Motor neuron (in vitro differentiated cells): ENCODE data around the gene GRM6. TPM values are rescaled to one million over a fixed set of nuclear protein-coding genes. Genes with fewer than 3 reads are reported as not detected.

Experiments
- ATAC-seq, 8 experiments: fragments of 200-7000 bp; cut with Tn5 transposase; replicated peaks in 6 of 8; 2 replicates each; pipeline ENCODE4 v1.8.0; 2021; ENCODE audit warnings: mild to moderate bottlenecking in 8 of 8, moderate library complexity in 8 of 8
- H3K27ac ChIP-seq, 2 donors: fragments of 250-450 bp; sonication (Bioruptor Pico); 2 replicates each; pipeline ENCODE4 v1.9.0; 2021; ENCODE audit warnings: antibody characterized with exemption in 2 of 2, mild to moderate bottlenecking in 2 of 2, moderate library complexity in 1 of 2
- H3K4me1 ChIP-seq, 2 donors: fragments of 250-450 bp; sonication (Bioruptor Pico); replicated peaks in 1 of 2; 2 replicates each; pipeline ENCODE4 v1.6.1; 2021; ENCODE audit warnings: antibody characterized with exemption in 2 of 2, mild to moderate bottlenecking in 2 of 2, moderate library complexity in 1 of 2
- H3K4me3 ChIP-seq, 5 donors: fragments of 250-450 bp; sonication (Bioruptor Pico); 2 replicates each; pipeline ENCODE4 v1.9.0; 2021; ENCODE audit warnings: antibody characterized with exemption in 5 of 5, mild to moderate bottlenecking in 5 of 5, moderate library complexity in 4 of 5
- WGBS, 10 experiments: fragments of 450-650 bp; shearing (Covaris generic); methylation state at CpG; one replicate each; pipeline ENCODE4 v1.0.0; 2022; 5-methylcytosine and 5-hydroxymethylcytosine counted together
- in situ Hi-C, 9 experiments: fragments of 400-800 bp; cut with MboI; loops; one replicate each; pipeline ENCODE4 v1.15.0; 2021; ENCODE audit warnings: low sequenced_read_pairs in 9 of 9, low pct_unique_long_range_greater_than_20kb in 2 of 9; ENCODE audit not compliant: unreplicated experiment in 9 of 9
- total RNA-seq, 8 experiments: library from RNA; unstranded; fragments of 300-600 nt; gene quantifications; 2 replicates each; pipeline versions ENCODE4 v1.2.3 to v1.2.4, GENCODE V29; 2022

The GRM6 gene
- 1 to 10 TPM in 1 of 8 experiments, under 1 TPM in 6, not detected in 1; 0.11 to 1.2 (median 0.66) TPM for total RNA-seq

DNA sequence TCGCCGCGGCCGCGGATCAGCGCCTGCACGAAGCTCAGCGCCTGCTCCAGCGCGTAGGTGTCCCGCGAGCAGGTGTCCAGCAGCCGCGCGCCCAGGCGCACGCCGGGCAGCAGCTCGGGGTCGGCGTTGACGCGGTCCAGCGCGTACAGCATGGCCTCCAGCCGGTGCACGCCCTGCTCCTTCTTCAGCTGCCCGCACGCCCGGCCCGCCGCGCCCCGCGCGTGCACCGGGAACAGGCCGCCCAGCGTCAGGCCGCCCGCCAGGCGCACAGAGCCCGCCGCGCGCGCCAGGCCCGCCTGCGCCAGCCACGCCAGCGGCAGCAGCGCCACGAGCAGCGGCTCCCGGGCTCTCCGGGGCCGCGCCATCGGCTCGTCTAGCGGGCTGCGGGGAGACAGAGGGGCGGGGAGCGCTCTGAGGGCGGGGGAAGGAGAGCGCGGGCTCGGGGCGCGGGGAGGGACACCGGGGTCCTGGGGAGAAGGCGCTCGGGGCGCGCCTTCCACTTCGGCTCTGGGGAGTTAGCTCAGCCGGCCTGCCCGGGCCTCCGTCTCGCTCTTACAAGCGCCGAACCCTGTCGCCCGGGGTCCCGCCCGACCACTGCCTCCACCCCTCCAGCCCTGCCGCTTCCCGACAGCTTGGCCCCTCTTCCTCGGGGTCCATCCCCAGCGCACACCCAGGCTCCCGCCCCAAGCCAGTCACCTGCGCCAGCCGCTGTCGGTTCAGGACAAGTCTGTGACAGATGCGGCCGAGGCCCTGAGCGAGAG is at the start of gene GRM6:
Gene GRM6 (minus strand): TSS at position 741 of the 761 bp plus-strand sequence. CDS start 376 bp downstream, at position 365.
- in situ Hi-C loops, result no loop called here
- ATAC-seq, result peak in 2 of 8 experiments; percentile 32 to 36
- Histone ChIP-seq H3K4me3 (peak within 1 kb of the TSS in 4 of 5 donors; percentile 8 to 24 (median 16)), H3K27ac (no peak within 1 kb of the TSS), H3K4me1 (no peaks in the 10 kb centered on the region)
- 0 to 33% (median 7%) methylated on average over 2 to 6 of the region's 97 CpGs; no CpG with 5 or more reads in 7 of the 10 experiments for WGBS, 10 experiments

DNA sequence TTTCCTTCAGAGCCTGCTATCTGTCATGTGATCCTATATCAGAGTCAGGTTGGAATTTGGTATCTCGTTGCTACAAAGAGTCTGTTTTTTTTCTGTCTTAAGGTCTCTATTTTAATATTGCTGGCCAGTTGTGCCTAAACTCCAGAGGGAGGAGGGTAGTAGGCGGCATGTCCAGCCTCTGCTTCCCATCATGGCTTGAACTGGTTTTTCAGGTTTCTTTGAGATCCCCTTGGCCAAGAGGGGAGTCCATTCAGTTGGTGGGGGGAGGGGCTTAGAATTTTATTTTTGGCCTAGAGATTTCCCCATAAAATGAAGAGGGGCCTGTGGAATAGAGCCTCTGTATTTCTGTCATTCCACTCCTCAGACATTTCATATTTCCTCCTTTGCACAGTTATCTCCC is 49.6 kb upstream of the GRM6 start:
- no peak for ATAC-seq
- H3K4me1 ChIP-seq, result no peaks in the 10 kb centered on the region
- no peak overlapping the region for H3K4me3 ChIP-seq
- 40 to 100% (median 70%) methylated on average over 1 to 2 of the region's 2 CpGs; no CpG with 5 or more reads in 1 of the 10 experiments for WGBS, 10 experiments
- in situ Hi-C loops, result no loop called here
- H3K27ac ChIP-seq, result no peak overlapping the region

DNA sequence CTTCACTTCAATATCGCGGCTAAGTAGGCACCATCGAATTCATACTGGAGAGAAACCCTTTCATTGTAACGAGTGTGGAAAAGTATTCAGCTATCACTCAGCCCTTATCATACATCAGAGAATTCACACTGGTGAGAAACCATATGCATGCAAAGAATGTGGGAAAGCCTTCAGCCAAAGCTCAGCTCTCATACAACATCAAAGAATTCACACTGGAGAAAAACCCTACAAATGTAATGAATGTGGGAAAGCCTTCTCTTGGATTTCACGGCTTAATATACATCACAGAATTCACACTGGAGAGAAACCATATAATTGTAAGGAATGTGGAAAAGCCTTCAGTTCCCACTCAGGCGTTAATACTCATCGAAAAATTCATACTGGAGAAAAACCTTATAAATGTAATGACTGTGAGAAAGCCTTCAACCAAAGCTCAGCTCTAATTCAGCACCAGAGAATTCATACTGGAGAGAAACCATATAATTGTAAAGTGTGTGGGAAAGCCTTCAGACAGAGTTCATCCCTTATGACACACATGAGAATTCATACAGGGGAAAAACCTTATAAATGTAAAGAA is 38.0 kb upstream of the GRM6 start:
- no peak for ATAC-seq
- no peak overlapping the region for H3K27ac ChIP-seq
- no peaks in the 10 kb centered on the region for H3K4me1 ChIP-seq
- in situ Hi-C loops, result no loop called here
- WGBS, 10 experiments, result 60 to 97% (median 87%) methylated on average over 1 to 7 of the region's 7 CpGs; no CpG with 5 or more reads in 1 of the 10 experiments
- H3K4me3 ChIP-seq, result no peak overlapping the region

DNA sequence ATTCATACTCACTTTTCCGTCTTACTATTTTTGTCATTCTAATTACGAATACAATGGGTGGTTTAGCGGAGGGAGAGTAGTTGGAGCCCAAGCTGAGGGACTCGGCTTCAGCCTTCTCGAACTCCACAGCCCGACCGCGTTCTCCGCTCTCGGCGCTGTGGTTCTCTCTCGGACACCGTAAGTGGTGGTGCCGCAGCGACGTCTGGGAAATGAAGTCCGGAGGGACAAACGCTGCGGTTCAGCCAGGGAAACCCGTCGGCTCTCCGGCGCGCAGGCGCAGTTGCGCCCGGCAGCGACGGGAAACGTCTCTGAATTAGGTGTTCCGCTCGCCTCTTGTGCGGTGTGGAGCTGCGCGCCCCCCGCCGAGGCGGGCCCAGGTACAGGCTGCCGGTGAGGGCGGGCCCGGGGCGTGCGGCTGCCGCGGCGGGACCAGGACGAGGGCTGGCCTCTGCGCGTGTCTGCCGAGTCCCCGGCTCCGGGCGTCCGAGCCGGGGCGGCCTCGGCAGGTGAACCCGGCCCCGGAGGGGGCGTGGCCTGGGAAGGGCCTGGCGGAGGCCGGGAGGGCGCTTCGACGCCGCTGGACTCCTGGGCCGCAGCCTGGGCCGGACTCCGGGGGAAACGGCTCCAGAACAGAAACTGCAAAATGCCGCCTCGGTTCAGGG is 28.5 kb upstream of the GRM6 start, which contains the start of gene ZNF879:
Gene ZNF879 (plus strand): TSS at position 277 of the 662 bp plus-strand sequence. CDS start 1,201 bp downstream, outside the sequence.
- in situ Hi-C loops, result no loop called here
- Histone ChIP-seq H3K4me3 (peak within 1 kb of the TSS; percentile 68 to 95 (median 74)), H3K27ac (peak within 1 kb of the TSS; percentile 72 to 88), H3K4me1 (peaks cover 2 to 4% of the 10 kb centered on the region in 2 donors)
- 0 to 14% (median 1%) methylated on average over 2 to 23 of the region's 72 CpGs; no CpG with 5 or more reads in 4 of the 10 experiments for WGBS, 10 experiments
- ATAC-seq, result peak; percentile 96 to 99 (median 98)

DNA sequence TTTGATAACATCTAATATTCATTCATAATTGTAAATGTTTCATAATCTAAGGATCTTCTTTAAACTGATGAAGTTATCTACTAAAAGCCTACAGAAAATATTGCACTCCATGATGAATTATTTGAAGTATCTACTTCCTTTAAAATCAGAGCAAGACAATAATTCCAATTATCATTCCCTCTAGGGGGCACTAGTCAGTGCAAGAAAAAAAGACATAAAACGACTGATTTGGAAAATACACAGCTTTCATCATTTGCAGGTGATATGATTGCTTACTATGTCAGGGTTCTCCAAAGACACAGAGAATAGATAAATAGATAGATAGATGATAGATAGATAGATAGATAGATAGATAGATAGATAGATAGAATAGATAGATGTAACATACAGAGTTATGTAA is 13.5 kb upstream of the GRM6 start:
- no peak for ATAC-seq
- Histone ChIP-seq H3K4me1 (no peaks in the 10 kb centered on the region), H3K4me3 (no peak overlapping the region), H3K27ac (no peak overlapping the region)
- in situ Hi-C loops, result no loop called here
- 0 to 60% (median 9%) methylated on average over 1 of the region's 1 CpG; no CpG with 5 or more reads in 2 of the 10 experiments for WGBS, 10 experiments

DNA sequence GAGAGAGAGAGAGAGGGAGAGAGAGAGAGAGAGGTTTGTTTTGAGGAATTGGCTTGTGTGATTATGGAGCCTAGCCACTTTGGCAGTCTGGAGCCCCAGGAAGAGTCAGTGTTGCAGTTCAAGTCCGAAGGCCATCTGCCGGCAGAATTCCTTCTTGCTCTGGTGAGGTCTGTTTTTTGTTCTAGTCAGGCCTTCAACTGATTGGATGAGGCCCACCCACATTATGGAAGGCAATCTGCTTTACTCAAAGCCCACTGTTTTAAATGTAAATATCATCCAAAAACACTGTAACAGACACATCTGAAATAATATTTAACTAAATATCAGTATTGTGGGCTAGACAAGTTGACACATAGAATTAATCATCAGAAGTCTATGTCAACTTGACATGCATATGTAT is 11.4 kb upstream of the GRM6 start:
- in situ Hi-C loops, result no loop called here
- ATAC-seq, result no peak
- Histone ChIP-seq H3K27ac (no peak overlapping the region), H3K4me1 (no peaks in the 10 kb centered on the region), H3K4me3 (no peak overlapping the region)
- 24 to 88% (median 71%) methylated on average over 1 to 2 of the region's 2 CpGs; no CpG with 5 or more reads in 5 of the 10 experiments for WGBS, 10 experiments

DNA sequence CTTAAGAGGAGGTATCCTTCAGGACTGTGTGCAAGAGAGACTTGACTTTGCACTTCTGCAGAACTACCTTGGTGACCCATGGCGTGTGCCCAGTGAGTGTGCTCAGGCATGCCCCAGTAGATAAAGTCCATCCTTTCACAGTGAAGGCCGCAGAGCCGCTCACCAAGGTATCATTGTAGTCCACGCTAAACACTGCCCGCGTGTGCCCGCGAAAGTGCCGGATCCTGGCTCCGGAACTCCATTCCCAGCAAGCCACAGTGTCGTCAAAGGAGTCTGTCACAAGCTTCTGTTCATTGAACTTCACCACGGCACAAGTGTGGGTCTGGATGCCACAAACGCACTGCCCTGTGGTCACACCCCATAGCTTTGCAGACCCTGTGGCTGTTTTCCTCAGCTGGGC is 3.3 kb upstream of the GRM6 start:
- no peaks in the 10 kb centered on the region for H3K4me1 ChIP-seq
- 20 to 100% (median 66%) methylated on average over 1 to 13 of the region's 13 CpGs; no CpG with 5 or more reads in 2 of the 10 experiments for WGBS, 10 experiments
- H3K4me3 ChIP-seq, result no peak overlapping the region
- no peak overlapping the region for H3K27ac ChIP-seq
- ATAC-seq, result no peak
- in situ Hi-C loops, result no loop called here

DNA sequence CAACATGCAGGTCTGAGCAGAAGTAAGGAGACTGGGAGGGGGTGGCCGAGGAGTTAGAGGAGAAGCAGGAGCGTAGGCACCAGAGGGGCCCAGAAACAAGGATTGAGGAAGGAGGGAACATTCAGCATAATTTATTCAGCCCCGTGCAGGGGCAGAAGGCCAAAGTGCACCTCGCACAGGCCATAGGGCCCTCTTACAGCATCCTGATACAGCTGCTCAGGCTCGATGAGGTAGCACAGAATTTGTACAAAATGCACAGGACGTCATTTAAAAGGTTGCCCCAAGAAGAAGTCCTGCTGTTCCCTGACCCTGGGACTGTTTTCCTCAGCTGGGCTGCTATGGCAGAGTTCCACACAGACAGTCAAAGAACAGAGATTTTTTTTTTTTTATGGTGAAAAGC is 2.1 kb upstream of the GRM6 start:
- WGBS, 10 experiments, result 0 to 80% (median 45%) methylated on average over 1 to 5 of the region's 6 CpGs; no CpG with 5 or more reads in 1 of the 10 experiments
- in situ Hi-C loops, result no loop called here
- ATAC-seq, result no peak
- no peak overlapping the region for H3K27ac ChIP-seq
- no peaks in the 10 kb centered on the region for H3K4me1 ChIP-seq
- H3K4me3 ChIP-seq, result no peak overlapping the region

DNA sequence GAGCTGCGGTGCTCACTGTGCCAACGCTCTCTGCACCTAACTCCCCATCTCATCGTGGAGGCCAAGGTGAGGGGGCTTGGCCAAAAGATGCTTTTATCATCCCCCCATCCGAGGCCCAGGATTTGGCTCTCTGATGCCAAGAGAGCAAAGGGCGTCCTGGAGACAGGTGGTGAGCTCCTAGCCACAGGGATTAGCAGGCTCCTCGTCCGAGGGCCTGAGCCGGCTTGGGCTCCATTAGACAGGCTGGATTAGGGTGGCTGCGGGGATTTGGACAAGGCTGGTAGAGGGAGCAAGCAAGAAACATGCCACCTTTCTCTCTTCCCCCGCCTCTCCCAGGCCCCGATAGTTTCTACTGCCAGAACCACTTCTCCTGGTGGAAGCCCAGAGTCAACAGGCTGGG is 1.0 kb upstream of the GRM6 start:
- ATAC-seq, result no peak
- Histone ChIP-seq H3K4me3 (no peak overlapping the region), H3K4me1 (no peaks in the 10 kb centered on the region), H3K27ac (no peak overlapping the region)
- in situ Hi-C loops, result no loop called here
- WGBS, 10 experiments, result 22 to 75% (median 63%) methylated on average over 4 to 5 of the region's 11 CpGs; no CpG with 5 or more reads in 7 of the 10 experiments

DNA sequence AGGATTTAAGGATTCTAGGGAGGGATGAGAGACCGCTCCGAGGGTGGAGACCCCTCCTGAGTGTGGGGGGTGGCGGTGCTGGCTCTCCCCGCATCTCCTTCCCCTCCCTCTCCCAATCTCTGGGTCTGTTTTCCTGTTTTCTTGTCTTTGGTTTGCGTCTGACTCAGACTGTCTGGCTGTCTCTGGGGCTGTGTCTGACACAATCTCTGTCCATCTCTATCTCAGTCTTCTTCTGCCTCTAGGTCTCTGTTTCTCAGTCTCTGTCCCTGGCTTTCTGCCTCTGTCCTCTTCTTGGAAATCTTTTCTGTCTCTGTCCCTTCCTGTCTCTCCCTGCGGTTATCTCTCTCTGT is 196 bp upstream of the GRM6 start:
- no peak overlapping the region for H3K27ac ChIP-seq
- ATAC-seq, result no peak
- no peak overlapping the region for H3K4me3 ChIP-seq
- in situ Hi-C loops, result no loop called here
- 0 to 40% (median 20%) methylated on average over 1 to 4 of the region's 6 CpGs; no CpG with 5 or more reads in 4 of the 10 experiments for WGBS, 10 experiments
- no peaks in the 10 kb centered on the region for H3K4me1 ChIP-seq

DNA sequence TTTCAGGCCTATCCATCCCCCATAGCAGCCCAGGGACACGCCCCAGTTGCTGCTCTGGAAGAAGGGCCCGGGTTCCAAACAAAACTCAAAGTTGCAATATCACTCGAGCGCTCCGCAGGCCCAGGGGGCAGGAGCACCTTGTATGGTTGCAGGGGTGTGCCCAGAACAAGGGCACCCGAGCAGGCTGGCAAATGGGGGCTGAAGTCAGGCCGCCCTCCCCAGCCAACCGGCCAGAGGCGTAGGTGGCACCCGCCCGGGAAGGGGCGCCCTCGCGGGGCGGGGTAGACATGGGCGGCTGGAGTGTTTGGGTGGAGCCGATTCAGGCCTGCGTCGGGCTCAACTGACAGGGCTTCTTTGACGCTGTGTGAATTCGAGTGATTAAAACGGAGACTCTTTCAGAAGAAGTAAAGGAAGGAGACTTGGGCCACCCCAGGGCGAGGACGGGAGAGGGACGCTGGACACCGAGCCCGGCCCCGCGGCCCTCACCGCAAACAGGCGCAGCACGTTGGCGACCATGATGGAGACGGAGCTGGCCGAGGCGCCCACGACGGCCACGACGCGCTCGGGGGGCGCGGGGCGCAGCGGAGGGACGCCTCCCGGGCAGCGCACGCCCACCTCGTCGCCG is 1.1 kb downstream of the GRM6 start:
- Histone ChIP-seq H3K4me1 (no peaks in the 10 kb centered on the region), H3K4me3 (peak overlapping the region in 4 of 5 donors; percentile 8 to 24 (median 16)), H3K27ac (no peak overlapping the region)
- ATAC-seq, result no peak
- in situ Hi-C loops, result no loop called here
- 9 to 100% (median 20%) methylated on average over 1 to 23 of the region's 53 CpGs; no CpG with 5 or more reads in 5 of the 10 experiments for WGBS, 10 experiments

DNA sequence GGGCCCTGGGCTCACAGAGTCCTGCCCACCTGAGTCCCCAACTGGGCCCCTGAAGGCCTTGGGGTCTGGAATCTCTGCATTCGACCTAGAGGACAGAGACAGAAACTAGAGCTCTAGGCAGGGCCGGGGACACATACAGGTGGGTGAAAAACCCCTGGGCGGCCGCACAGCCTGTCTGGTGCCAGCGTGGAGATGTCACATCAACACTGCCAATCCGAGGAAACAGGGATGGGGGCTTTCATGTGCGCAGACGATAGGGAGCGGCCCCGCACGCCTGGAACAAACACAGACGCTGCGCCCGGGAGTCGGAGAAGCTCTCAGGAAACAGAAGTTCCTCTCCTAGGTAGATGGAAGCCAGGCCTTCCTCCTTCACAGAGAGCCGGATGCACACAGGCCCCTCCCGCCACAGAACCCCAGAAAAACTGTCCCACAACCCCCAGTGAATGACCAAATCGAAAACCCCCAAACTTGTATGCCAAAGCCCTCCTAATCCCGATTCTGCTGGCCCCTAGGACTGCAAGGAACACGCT is 1.8 kb downstream of the GRM6 start:
- in situ Hi-C loops, result no loop called here
- 53 to 80% (median 62%) methylated on average over 1 to 16 of the region's 20 CpGs; no CpG with 5 or more reads in 3 of the 10 experiments for WGBS, 10 experiments
- Histone ChIP-seq H3K27ac (no peak overlapping the region), H3K4me1 (no peaks in the 10 kb centered on the region), H3K4me3 (no peak overlapping the region)
- ATAC-seq, result no peak
